ENCODE data around the gene HOXA9.
A peak's percentile ranks its signal among the peaks of the same experiment; 100 is the strongest.

The HOXA9 gene

DNA sequence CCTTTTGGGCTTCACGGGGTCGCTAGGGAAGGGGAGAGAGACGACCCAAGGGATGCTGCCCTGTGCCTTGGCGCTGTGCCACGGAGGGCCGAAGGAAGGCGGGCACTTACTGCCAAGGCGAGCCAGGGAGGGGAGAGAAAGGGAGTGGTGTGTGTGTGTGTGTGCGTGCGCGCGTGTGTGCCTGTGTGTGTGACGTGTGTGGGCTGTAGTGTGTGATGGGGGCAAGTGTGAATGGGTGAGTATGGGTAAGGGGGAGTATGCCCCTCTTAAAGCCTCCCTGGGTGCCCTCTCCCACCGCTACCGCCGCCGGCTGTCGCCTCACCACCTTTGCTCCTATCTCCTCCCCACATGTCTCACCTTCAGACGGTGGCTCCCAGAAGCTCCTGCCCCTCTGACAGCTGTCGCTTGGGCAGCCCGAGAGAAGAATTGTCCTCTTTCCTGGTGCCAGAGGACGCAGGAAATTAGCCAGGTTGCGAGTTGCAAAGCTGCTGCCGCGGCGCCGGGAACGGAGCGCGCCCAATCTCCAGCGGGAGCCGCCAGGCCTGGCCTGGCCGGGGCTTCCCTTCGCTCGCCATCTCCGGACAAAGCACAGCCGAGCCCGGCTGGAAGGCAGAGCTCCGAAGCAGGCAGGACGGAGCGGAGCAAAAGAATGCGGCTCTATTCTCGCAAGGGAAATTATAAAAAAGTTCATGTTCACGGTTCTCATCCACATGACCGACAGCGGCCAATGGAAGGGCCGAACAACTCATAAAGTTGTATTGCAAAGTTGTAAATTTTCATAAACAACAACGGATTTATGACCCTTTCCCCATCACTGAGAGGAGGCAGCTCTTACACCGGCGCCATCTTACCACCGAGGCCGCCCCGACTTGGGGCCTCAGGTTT lies 13.2 kb downstream of the HOXA9 start, which contains the start of gene HOXA3:
TSS of gene HOXA3 (minus strand) at position 653 of the 885 bp plus-strand sequence. CDS start 41,943 bp downstream, outside the sequence.
- peak; percentile 66 for DNase-seq

DNA sequence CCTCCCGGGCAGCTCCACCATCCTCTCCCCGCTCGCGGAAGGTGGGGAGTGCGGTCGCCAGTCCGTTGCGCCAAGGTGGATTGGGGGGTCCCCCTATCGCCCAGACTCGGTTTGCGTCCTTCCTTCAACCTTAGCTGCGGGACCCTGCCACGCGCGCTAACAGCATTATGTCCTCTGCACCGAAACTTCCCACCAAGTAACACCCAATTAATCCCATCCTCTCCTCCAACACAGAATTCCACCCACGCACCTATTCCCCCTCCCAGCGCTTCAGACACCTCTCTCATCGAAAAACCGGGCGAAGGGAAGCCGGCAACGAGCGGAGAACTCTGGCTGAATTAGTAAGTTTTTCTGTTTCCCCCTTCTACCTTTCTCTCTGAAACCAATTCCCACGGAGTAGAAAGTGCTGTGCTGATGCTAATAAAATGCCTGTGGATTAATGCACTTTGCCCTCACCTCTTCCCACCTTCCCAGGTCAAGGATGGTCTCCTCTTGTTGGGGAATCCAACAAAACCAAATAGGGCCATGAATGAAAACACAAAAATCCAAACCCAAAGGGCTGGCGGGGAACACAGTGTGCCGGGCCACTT lies 13.9 kb downstream of the HOXA9 start:
- DNase-seq: no peak

DNA sequence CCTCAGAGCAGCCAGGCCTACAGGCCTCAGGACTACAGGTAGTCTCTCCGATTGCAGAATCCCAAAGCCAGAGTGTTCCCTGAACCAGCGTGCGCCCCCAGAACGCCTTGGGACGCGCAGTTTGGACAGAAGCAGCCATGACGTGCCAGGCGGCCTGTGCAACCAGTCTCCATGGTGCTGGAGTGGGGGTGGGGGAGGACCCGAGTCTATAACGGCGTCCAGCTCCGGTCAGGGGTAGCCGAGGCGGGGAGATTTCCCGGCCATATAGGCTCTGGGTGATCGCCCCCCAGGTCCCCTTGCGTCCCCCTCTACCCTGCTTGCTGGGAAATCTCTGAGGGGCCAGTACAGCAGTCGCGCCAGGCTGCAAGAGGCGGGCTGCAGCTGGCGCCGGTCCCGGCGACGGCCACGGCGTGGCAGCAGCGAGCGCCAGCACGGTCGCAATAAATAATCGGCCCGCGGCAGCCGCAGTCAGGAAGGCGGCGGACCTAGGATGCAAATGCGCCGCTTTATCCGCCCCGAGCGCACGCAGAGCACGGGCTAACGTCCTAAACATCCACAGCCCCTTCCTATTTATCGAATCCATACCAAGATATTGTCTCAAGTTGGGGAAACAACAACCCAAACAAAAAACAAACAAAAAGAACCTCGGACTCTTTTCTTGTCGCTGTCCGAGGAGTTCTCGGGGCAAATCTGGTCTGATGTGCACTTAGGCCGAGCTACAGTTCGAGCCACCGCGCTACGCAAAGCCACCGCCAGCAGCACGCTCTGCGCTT lies 14.6 kb downstream of the HOXA9 start:
- DNase-seq: peak; percentile 75

DNA sequence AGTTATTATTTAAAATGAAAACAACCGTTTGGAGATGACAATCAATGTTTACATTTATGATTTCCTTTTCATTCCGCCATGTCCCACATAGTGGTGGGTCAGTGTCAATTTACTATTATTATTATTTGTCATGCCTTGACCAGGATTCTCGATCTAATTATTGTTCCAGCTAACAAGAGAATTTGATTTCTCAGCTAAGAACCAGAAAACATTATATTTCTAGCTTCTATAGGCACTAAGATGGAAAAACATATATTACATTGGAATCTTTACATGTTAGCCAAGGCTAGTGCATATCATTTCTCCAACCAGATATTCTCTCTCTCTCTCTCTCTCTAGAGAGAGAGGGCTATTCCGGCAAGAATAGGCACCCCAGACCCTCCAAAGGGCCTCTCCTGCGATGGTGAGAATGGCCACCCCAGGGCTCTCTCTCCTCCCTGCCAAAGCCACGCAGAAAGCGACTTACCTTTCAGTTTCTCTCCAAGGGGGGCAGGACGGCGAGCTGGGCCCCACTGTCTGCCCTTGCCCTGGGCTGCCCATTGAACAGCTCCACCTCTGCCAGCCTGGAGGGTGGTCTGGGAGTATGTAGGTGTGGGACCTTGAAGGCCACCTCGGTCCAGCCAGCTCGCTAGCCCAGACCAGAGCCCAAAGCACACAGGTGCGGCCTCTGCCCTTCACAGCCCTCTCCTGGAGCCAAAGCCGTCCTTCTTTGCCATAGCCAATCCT lies 15.3 kb downstream of the HOXA9 start:
- no peak for DNase-seq

DNA sequence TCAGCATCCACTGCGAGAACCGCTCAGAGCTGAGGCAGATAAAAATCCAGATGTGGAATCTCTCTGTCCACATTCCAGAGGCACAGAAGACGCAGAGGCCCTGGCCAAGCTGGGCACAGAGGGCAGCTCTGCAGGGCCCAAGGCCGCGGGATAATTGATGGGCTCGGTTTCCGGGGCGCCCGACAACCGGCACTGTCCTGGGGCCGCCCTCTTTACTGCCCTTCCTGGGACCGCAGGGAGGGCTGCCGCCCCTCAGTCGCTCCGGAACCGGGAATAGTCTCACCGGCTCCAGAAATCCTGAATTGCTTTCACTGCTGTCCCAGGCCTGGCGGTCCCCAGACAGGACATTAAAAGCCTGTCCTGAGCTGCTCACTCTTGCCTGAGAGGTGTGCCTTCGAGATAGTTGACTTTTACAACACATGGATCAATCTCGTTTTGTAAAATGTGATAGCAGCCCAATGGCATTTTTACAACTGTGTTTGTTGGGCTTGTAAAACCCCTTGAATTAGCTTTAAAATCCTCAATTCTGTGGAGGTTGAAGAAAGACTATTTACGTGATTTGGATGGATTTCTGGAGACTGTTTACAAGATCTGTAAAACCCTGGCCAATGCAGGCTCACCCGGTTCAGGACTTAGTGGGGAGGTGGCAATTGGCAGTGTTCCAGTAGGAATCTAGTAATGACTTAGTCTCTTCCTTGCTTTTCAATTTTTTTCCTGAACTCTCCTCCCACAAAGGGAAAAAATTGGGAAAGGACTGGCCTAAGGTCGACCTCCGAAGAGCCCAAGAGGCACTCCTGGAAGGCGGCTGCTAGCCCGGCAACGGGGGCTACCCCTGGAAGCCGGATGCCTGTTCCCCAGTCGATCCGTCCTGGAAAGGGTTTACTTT lies 16.3 kb downstream of the HOXA9 start:
- DNase-seq: no peak

DNA sequence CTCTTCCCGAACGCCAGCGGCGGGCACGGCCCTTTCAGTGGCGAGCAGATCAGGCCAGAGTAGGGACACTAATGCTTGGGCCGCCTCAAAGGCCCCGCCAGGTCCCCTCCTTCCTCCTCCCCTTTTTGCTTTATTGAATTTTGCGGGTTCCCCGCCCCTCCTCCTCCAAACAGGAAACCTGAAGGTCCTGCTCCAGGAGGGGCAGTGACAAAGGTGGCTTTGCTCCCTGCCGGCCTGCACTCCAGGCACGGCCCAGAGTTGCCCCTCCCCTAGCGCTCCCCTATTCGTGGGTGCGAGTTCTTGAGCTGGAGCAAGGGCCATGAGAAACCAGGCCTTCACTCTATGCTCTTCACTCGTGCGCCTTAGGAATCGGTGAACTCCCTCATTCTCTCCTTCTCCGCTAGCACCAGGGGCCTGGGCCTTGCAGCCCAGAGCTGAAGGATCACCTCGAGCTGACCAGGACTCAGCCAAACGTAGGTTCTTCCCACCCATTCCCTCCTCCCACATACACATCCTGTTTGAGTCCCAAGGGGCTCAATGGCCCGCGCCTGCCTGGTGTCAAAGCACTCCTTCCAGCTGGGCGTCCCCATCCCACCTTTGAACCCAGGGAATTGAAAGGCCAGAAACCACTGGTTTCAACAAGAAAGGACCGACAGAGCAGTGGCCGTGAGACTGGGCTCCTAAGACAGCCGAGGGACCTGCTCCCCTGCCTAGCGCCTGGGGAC lies 17.1 kb downstream of the HOXA9 start:
- no peak for DNase-seq

DNA sequence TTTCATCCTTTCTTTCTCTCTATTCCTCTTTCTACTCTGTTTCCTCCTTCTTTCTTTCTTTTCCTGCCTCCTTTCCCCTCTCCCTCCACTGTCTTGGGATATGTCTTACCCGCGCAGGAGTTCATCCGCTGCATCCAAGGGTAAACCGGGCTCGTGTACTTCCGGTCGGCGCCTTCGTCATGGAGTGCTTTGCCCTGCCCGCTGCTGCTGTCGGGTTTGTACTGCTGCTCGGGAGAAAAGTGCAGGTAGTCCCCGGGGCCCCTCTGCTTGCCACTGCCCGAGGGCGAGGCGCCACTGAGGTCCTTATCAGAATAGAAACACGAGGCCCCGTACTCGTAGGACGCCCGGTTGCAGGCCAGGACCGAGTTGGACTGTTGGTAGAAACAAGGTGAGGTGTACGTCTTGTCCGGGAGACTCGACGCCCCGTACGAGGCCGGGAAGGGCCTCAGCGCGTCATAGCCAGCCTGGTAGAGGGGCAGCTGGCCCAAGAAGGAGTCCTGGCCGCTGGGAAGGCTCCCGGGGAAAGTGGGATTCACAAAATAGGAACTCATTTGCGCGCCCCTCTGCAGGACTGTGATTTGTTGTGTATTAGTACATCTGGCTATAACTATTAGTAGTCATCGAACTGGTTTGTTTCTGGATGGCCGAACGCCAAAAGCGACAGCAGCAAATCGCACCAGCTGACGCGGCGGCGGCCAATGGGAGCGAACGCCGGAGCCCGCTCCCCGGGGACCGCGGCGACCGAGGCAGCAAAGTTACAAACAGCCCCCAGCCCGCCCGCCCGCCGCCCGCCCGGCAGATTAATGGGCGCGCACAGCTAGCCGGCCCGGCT lies 17.9 kb downstream of the HOXA9 start, which contains the start of gene HOXA6:
TSS of gene HOXA6 (minus strand) at position 576 of the 832 bp plus-strand sequence. CDS start at position 551, 25 bp downstream.
- no peak for DNase-seq

DNA sequence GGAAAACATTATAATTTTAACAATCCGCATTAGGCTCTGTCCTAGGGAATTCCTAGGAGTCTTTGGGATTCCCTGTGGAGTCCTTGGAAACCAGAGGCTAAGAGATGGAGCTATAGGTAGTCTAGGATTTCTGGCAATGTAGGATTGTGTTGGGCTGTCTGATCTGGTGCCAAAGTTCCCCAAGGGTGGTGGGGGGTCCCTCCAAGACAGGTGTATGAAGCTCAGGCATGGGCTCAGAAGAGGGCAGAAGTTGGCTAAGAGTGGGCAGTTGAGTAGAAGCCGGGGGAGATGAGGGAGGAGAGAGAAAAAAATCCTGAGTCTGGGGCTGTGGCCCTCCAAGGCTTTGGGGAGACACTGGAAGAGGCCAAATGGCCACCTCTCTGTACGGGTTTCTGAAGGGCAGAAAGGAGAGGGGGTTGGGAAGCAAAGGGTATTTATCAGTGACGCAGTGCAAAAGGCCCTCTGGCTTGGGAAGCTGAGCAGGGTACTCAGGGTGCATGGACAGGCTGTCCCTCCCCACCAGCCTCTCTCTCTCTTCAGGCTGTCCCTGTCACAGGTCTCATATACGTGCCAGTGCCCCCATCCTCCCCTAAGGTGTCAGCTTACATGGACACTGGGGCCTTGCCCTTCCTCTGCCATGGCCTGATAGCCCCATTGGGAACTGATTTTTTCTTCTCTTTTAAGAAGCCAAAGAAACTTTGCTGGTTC lies 18.7 kb downstream of the HOXA9 start:
- no peak for DNase-seq

DNA sequence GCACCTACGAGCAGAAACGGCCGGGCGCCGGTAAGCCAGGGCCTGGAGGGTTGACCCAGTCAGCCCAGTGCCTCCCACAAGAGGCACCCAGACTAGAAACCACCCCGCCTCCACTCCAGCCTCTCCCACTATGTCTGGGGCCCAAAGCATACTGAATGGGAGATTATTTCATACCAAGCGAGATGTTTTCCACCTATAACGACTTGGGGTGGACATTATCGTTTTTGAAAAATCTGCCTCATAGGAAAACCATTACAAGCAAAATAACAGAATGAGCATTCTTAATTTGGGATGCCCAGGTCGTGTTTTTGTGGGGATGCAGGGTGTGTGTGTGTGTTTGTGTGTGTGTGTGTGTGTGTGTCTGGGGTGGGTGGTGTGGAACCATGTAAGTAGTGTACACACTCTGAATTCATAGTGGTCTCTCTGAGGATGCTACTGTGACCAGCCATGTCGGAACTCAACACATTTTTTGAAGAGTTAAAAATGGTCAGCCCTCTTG lies 19.4 kb downstream of the HOXA9 start:
- no peak for DNase-seq

DNA sequence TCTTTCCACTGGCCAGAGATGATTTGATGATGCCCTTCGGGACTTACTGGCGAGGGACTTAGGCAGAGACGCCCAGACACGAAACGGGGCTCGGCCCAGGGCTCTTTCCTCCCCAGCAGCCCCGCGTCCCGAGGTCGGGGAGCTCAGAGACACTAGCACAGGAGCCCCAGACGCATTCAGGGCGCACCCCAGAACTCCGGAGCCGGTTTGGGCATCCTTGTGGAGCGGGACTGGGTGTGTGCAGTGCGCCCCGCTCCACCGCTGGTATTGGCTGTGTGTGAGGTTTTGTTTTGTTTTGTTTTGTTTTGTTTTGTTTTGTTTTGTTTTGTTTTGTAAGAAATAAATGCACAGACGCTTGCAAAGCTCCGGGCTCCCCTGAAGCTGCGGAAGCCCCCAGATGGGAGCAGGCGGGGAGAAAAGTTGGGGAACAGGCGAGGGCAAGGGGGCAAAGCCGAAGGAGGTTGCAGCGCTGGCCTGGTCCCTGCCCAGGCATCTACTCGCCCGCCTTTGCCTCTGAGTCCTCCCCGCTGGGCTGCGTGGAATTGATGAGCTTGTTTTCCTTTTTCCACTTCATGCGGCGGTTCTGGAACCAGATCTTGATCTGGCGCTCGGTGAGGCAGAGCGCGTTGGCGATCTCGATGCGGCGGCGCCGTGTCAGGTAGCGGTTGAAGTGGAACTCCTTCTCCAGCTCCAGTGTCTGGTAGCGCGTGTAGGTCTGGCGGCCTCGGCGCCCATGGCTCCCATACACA lies 20.0 kb downstream of the HOXA9 start:
- no peak for DNase-seq

DNA sequence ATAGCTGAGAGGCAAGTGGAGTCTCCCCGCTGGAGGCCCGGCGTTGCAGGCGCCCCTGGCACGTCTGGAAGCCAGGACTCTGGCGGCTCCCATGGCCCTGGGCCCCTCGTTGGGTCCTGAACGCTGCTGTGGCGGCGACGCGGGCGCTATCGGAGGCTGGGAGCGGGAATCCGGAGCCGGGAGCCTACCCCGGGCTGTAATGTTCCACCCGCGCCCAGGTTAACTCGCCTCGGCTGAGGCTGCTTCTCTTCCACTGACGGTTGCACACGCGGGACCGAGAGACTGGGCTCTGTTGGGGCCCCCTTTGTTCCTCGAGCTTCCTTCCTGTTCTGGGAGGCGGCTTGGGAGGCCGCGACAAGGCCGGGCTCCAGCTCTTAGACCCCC lies 20.6 kb downstream of the HOXA9 start:
- DNase-seq: no peak

DNA sequence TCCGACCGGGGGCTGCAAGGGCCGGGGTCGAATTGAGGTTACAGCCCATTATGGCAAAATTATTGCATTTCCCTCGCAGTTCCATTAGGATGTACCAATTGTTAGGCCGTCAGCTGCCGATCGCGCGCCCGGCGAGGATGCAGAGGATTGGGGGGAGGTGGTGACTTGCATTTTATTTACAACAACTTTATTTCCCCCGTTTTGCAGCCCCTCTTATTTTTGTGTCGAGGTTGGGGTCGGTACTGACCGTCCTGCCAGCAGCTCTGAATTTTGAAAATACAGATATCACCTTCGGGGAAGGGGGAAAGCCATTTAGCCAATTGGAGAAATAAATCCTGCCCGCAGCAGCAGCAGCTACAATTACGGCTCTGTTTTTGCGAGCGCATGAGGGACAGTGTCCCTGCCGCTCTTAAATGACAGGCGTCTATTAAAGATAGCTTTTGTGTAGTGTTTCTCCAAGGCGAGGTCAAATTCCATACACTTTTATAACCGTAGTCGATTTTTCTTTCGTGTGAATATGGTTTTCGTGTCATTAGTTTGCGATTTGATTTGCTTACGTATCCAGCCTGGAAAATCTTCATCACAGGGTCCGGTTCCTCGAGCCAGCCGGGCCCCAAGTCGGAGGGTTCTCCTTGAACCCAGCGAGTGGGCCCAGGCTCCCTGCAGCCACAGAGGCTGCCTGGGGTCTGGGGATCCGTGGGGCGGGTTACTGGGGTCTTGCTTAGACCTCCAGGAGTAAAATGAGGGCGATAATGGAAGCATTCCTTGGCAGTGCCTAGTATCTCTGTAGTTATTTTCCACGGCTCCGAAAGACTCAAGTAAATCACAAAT lies 21.2 kb downstream of the HOXA9 start:
- no peak for DNase-seq

DNA sequence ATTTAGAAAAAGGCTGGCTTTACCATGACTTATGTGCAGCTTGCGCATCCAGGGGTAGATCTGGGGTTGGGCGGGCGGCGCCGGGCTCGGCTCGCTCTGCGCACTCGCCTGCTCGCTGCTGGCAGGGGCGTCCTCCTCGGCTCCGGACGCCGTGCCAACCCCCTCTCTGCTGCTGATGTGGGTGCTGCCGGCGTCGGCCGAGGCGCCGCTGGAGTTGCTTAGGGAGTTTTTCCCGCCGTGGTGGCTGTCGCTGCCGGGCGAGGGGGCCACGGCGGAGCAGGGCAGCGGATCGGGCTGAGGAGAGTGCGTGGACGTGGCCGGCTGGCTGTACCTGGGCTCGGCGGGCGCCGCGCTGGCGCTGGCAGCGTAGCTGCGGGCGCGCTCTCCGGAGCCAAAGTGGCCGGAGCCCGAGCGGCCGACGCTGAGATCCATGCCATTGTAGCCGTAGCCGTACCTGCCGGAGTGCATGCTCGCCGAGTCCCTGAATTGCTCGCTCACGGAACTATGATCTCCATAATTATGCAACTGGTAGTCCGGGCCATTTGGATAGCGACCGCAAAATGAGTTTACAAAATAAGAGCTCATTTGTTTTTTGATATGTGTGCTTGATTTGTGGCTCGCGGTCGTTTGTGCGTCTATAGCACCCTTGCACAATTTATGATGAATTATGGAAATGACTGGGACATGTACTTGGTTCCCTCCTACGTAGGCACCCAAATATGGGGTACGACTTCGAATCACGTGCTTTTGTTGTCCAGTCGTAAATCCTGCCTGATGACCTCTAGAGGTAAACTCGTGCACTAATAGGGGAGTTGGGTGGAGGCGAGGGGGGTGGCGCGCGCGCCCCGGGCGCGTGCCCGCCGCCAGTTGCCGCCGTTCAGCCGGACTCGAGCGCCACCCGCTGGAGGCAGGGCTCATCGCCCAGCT lies 22.1 kb downstream of the HOXA9 start, which contains the start of gene HOXA5:
TSS of gene HOXA5 (minus strand) at position 659 of the 927 bp plus-strand sequence. CDS start at position 585, 74 bp downstream.
- DNase-seq: peak; percentile 79

DNA sequence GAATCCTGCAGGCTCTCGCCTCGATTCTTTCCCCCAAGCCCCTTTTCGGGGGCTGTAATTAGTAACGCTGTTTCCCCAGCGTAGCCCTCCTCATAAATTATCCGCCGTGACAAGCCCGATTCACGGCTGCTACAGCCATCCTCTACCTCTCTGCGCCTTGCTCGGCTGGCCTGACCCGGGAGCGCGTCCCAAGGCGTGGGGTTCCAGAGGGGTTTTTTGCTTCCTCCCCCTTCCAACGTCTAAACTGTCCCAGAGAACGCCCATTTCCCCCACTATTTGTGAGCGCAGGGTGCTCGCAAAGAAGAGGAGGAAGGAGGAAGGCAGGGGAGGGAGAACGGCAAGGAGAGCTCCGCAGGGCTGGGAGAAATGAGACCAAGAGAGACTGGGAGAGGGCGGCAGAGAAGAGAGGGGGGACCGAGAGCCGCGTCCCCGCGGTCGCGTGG lies 22.7 kb downstream of the HOXA9 start:
- no peak for DNase-seq

DNA sequence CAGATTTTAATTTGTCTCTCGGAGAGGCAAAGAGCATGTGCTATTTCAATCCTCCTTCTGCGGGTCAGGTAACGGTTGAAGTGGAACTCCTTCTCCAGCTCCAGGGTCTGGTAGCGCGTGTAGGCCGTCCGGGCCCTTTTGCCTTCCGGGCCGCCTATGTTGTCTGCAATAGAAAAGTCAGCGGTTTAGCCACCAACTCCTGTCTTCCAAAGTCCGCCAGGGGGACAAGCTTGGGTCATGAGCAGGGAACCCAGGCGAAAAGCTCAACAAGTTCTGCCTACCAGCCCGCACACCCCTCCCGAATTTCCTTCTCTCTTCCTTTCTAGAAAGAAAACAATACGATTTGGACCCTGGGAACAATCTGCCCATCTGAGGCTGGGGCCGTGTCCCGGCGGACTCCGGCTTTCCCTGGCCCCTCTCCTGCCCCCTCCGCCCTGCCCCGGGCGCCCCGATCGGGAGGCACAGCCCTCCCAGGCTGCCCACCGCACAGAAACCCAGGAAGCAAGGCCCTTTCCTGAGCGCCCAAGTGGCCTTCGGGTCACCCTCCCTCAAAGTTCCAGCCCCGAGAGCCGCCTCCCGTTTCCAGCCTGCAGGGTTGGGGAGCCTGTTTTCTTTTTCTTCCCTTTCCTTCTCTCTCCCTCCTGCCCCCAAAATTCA lies 23.3 kb downstream of the HOXA9 start:
- no peak for DNase-seq
